ENCODE data around the gene PNKP.

DNA sequence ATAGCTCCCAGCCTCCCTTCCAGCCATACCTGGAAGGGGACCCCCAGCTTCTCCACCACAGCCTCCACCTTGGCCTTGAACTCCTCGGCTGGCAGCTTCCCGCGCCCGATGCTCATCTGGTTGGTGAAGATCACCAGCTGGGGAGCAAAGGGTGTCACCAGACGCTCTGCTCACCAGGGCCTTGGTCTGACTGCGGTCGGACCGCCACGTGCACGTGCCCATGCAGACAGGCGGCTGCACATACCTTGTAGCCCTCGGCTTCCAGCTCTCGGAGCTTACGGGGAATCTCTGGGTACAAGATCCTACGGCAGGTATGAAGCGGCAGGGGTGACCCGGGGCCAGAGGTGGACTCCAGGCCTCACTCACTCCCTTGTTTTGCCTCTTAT lies 3.4 kb downstream of the PNKP start:
- TF ChIP-seq, protein P1, sequence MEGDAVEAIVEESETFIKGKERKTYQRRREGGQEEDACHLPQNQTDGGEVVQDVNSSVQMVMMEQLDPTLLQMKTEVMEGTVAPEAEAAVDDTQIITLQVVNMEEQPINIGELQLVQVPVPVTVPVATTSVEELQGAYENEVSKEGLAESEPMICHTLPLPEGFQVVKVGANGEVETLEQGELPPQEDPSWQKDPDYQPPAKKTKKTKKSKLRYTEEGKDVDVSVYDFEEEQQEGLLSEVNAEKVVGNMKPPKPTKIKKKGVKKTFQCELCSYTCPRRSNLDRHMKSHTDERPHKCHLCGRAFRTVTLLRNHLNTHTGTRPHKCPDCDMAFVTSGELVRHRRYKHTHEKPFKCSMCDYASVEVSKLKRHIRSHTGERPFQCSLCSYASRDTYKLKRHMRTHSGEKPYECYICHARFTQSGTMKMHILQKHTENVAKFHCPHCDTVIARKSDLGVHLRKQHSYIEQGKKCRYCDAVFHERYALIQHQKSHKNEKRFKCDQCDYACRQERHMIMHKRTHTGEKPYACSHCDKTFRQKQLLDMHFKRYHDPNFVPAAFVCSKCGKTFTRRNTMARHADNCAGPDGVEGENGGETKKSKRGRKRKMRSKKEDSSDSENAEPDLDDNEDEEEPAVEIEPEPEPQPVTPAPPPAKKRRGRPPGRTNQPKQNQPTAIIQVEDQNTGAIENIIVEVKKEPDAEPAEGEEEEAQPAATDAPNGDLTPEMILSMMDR (conservative IDR thresholded peaks at IDR 0.05; ENCODE audit: low read length), result no peak
- no peak for TF ChIP-seq EZH2phosphoT487 (IDR thresholded peaks at IDR 0.05; ENCODE audit: borderline replicate concordance)
